Right lobe of liver (tissue), 6 donors: ENCODE results near the gene SLC41A3. TPM values are rescaled to one million over a fixed set of nuclear protein-coding genes. Genes with fewer than 3 reads are reported as not detected.

Experiments used
- ATAC-seq, 4 donors: fragments of 200-7000 bp; cut with Tn5 transposase; one replicate each; pipeline ENCODE4 v1.9.1; 2020; ENCODE audit warnings: mild to moderate bottlenecking in 4 of 4, moderate library complexity in 4 of 4
- DNase-seq, 3 donors: peaks; one replicate each; pipeline ENCODE4 v3.0.0-alpha.2; 2020
- H3K27ac ChIP-seq, 3 donors: fragments of 200-600 bp; one replicate each; pipeline ENCODE4 v1.8.0; 2022
- H3K27me3 ChIP-seq, 2 donors: fragments of 200-600 bp; one replicate each; pipeline ENCODE4 v1.8.0; 2022
- H3K36me3 ChIP-seq, 4 donors: fragments of 200-600 bp; sonication (generic) in 1 of 4; one replicate each; pipeline versions ENCODE4 v1.5.1 to v1.8.0; 2017 to 2022; ENCODE audit warnings: control low read depth in 1 of 4
- H3K4me1 ChIP-seq, 4 donors: fragments of 200-600 bp; sonication (generic) in 1 of 4; one replicate each; pipeline versions ENCODE4 v1.5.1 to v1.8.0; 2017 to 2022; ENCODE audit warnings: control low read depth in 1 of 4
- H3K4me3 ChIP-seq, 3 donors: fragments of 200-600 bp; one replicate each; pipeline ENCODE4 v1.8.0; 2022
- H3K9me3 ChIP-seq, 4 donors: fragments of 200-600 bp; sonication (generic) in 1 of 4; one replicate each; pipeline versions ENCODE4 v1.5.1 to v1.8.0; 2017 to 2022; ENCODE audit warnings: control low read depth in 1 of 4
- POLR2A ChIP-seq: fragments of 450-650 bp; IDR thresholded peaks from one replicate; pipeline ENCODE4 v1.6.1; 2017; ENCODE audit warnings: antibody characterized with exemption, mild to moderate bottlenecking
- whole genome bisulfite sequencing: methylation state at CpG from one replicate; pipeline ENCODE4 v1.1.6; 2018; ENCODE audit warnings: low coverage, low lambda C conversion rate; ENCODE audit not compliant: insufficient coverage; ENCODE audit errors: missing lambda C conversion rate; 5-methylcytosine and 5-hydroxymethylcytosine counted together
- intact Hi-C, 2 donors: fragments of 100-400 bp; cut with DNase I; formaldehyde crosslinking; loops; one replicate each; pipeline versions ENCODE4 v1.11.2 to v1.14.1; 2022
- total RNA-seq, 6 experiments: library from RNA; depleted of rRNA in 2 of 6; stranded (reverse); fragments of >200 nt in 2 of 6; fragmentation: NEBNext Ultra II Directional in 3 of 6; extraction: Animal tissue kit (Norgen Biotek cat#: 25700) in 3 of 6; gene quantifications; one replicate each; pipeline versions ENCODE4 v1.1.0 to v1.2.4, GENCODE V29; 2016 to 2023
- TF ChIP-seq, protein P1 (sequence below), 4 donors: fragments of 200-600 bp in 3 of 4; fragments of 450-650 bp in 1 of 4; IDR thresholded peaks; one replicate each; pipeline versions ENCODE4 v1.5.1 to v1.8.0; 2016 to 2022; ENCODE audit warnings: antibody characterized with exemption in 4 of 4, mild to moderate bottlenecking in 2 of 4
- donor health status: DM: no; HTN: yes; CAD: no.
- donor health status: DM: no; HTN: no; CAD: no.
- donor health status: DM: no; HTN: no; CAD: no.
- donor health status: DM: no; HTN: yes; CAD: no.
- donor health status: DM: no; HTN: yes; CAD: no.

SLC41A3 gene
- total RNA-seq, 6 experiments from 2014 or later = 12.7 to 29.1 (median 15.9) TPM

DNA sequence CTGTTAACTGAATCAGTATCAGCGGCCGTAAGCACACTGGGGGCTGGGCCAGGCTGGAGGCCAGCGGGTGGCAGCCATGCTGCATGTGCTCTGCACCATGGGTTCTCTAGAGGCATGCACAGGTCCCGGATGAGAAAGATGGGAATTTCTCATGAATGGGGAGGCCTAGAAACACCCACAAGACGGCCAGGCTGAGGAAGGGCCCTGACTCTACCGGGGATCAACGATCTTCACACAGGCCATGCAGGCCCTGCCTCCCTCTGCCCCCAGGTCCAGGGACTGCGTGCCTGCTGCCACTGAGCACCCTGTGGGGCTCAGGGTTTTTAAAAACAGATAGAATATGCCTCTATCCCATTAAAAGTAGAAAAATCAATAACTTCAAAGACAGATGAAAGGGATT lies 32.7 kb downstream of the SLC41A3 start:
- peaks cover 0 to 6% (median 0%) of the 10 kb centered on the region in 4 donors for H3K4me1 ChIP-seq
- no peaks in the 10 kb centered on the region for H3K27me3 ChIP-seq
- ATAC-seq = peak in 1 of 4 donors; percentile 27
- WGBS = 100% methylated on average over 3 of the region's 8 CpGs
- intact Hi-C loops = no loop called here
- DNase-seq = no peak
- no peak for TF ChIP-seq POLR2A
- H3K36me3 ChIP-seq = no peaks in the 10 kb centered on the region
- H3K9me3 ChIP-seq = no peaks in the 10 kb centered on the region
- H3K4me3 ChIP-seq = no peak overlapping the region
- no peak overlapping the region for H3K27ac ChIP-seq

DNA sequence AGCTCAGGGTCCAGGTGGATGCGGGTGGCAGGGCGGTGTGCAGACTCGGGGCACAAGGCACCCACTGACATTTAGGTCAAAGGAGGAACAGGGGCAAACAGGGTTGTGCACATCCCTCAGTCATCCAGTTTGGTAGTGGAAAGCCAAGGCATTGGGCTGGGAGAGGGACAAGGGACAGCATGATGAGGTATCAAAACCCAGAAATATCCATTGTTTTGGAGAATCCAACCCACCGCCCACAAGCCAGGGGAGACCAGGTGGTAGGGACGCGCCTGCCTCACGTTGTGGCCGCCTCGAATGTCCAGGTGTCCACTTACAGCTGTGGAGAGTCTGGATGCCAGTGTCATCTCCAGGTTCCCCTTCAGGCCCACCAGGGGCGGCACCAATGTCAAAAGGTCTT lies 33.3 kb downstream of the SLC41A3 start:
- intact Hi-C loops = no loop called here
- DNase-seq = no peak
- Histone ChIP-seq H3K27ac (no peak overlapping the region), H3K9me3 (no peaks in the 10 kb centered on the region), H3K4me3 (no peak overlapping the region), H3K27me3 (no peaks in the 10 kb centered on the region), H3K4me1 (peaks cover 0 to 6% (median 0%) of the 10 kb centered on the region in 4 donors), H3K36me3 (no peaks in the 10 kb centered on the region)
- no peak for TF ChIP-seq POLR2A
- TF ChIP-seq, protein P1, sequence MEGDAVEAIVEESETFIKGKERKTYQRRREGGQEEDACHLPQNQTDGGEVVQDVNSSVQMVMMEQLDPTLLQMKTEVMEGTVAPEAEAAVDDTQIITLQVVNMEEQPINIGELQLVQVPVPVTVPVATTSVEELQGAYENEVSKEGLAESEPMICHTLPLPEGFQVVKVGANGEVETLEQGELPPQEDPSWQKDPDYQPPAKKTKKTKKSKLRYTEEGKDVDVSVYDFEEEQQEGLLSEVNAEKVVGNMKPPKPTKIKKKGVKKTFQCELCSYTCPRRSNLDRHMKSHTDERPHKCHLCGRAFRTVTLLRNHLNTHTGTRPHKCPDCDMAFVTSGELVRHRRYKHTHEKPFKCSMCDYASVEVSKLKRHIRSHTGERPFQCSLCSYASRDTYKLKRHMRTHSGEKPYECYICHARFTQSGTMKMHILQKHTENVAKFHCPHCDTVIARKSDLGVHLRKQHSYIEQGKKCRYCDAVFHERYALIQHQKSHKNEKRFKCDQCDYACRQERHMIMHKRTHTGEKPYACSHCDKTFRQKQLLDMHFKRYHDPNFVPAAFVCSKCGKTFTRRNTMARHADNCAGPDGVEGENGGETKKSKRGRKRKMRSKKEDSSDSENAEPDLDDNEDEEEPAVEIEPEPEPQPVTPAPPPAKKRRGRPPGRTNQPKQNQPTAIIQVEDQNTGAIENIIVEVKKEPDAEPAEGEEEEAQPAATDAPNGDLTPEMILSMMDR (IDR thresholded peaks at IDR 0.05) = no peak
- ATAC-seq = no peak
- no CpG with 5 or more reads among the region's 10 CpGs for WGBS

DNA sequence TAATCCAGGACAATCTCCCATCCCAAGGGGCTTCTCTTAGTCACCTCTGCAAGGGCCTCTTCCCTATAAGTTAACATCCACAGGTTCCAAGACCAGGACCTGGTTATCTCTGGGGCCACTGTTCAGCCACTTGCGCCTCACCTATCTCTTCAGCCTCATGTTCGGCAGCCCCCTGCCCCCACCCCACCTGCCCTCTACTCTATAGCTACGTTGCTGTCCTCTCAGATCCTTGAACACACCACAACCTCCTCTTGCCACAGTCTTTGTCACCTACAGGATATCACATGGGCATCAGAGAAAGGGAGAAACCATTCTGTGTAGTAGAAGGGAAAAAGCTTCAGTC lies 33.9 kb downstream of the SLC41A3 start:
- Histone ChIP-seq H3K36me3 (no peaks in the 10 kb centered on the region), H3K4me1 (peaks cover 0 to 6% (median 0%) of the 10 kb centered on the region in 4 donors), H3K27ac (no peak overlapping the region), H3K27me3 (no peaks in the 10 kb centered on the region), H3K4me3 (no peak overlapping the region), H3K9me3 (no peaks in the 10 kb centered on the region)
- no peak for ATAC-seq
- intact Hi-C loops = no loop called here
- DNase-seq = no peak
- 77% methylated on average over 3 of the region's 3 CpGs for whole genome bisulfite sequencing
- no peak for TF ChIP-seq POLR2A
- TF ChIP-seq, protein P1 (IDR thresholded peaks at IDR 0.05) = no peak

DNA sequence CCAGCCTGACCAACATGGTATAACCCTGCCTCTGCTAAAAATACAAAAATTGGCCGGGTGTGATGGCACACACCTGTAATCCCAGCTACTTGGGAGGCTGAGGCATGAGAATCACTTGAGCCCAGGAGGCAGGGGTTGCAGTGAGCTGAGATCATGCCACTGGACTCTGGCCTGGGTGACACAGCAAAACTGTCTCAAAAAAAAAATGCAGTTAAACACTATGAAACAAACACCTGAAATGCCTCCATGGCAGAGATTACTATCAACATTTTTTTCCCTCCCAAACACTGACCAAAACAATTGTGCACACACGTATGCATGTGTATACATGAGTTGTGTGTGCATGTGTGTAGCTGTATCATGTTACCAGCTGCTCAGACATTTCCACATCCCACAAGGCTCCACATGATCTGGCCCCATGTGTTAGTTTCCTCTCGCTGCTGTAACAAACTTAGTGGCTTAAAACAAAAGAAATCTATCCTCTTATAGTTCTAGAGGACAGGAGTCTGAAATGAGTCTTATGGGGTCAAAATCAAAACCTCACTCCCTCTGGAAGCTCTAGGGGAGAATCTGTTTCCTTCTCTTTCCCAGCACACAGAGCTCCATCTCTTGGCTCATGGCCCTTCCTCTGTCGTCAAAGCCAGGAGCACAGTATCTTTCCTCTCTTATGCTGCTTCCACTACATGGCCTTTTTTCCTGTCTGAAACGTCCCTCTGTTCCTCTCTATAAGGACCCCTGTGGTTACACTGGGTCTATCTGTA lies 34.5 kb downstream of the SLC41A3 start:
- no peaks in the 10 kb centered on the region for H3K27me3 ChIP-seq
- no peak for TF ChIP-seq POLR2A
- TF ChIP-seq, protein P1 (IDR thresholded peaks at IDR 0.05) = no peak
- no peaks in the 10 kb centered on the region for H3K9me3 ChIP-seq
- ATAC-seq (peak in 2 of 4 donors; percentile 47 to 57), DNase-seq (no peak)
- H3K4me1 ChIP-seq = peaks cover 0 to 6% (median 0%) of the 10 kb centered on the region in 4 donors
- no peaks in the 10 kb centered on the region for H3K36me3 ChIP-seq
- H3K27ac ChIP-seq = no peak overlapping the region
- H3K4me3 ChIP-seq = no peak overlapping the region
- intact Hi-C loops = no loop called here
- WGBS = 79% methylated on average over 5 of the region's 5 CpGs

DNA sequence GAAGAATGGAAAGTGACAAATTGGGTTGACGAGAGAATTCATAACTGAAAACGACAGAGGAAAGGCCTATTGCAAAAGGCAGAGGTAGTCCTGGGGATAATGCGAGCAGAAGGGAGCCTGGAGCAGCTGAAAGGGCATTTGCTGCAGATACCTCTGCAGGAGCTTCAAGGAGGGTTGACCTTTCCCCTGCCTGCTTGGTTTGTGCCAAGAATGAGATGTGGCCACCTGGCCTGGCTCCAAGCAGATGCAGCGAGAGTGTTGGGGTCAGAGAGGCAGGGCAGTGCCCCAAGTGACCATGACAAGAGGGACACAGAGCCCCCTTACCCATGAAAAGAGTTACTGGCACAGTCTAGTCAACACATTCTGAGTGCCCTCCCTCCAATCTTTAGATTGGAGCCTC lies 43.5 kb downstream of the SLC41A3 start:
- Histone ChIP-seq H3K4me3 (no peak overlapping the region), H3K27ac (no peak overlapping the region), H3K27me3 (no peaks in the 10 kb centered on the region), H3K36me3 (no peaks in the 10 kb centered on the region), H3K4me1 (peaks cover 0 to 4% (median 0%) of the 10 kb centered on the region in 4 donors), H3K9me3 (no peaks in the 10 kb centered on the region)
- DNase-seq (no peak), ATAC-seq (peak in 2 of 4 donors; percentile 35 to 48)
- 83% methylated on average over 3 of the region's 4 CpGs for WGBS
- no peak for TF ChIP-seq POLR2A
- TF ChIP-seq, protein P1 (IDR thresholded peaks at IDR 0.05) = no peak
- intact Hi-C loops = no loop called here
